ENCODE data around the gene FANCI. TPM values are rescaled to one million over a fixed set of nuclear protein-coding genes. Genes with fewer than 3 reads are reported as not detected.

The FANCI gene
- total RNA-seq, 1 experiment from 2014 or later, result 49.5 TPM

- ChIA-PET CTCF (no interaction called here), POLR2A (ENCODE audit: unreplicated experiment) (no interaction called here)
- Histone ChIP-seq H3K79me2 (ENCODE audit: low read length) (peaks cover 14% of the 10 kb centered on the region), H3F3A (ENCODE audit: low read length, unreplicated experiment) (no peaks in the 10 kb centered on the region), H3K36me3 (ENCODE audit: low read depth, low read length) (peaks cover 1% of the 10 kb centered on the region; the same call in 1 of the 2 replicates), H2AFZ (ENCODE audit: low read length) (no peak overlapping the region), H3K27me3 (ENCODE audit: low read length) (no peaks in the 10 kb centered on the region), H3K4me2 (ENCODE audit: low read length) (no peak overlapping the region), H3K9me3 (ENCODE audit: low read length) (no peaks in the 10 kb centered on the region), H3K4me1 (ENCODE audit: insufficient read depth, low read length) (peaks cover 13% of the 10 kb centered on the region), H4K20me1 (ENCODE audit: low read length) (peaks cover 11% of the 10 kb centered on the region; the same call in 1 of the 2 replicates), H3K9me2 (replicated peaks; ENCODE audit: low read length) (no peaks in the 10 kb centered on the region), H3K4me3 (ENCODE audit: low read length) (no peak overlapping the region), H3K27ac (ENCODE audit: low read length) (no peak overlapping the region), H3K9ac (ENCODE audit: low read length) (no peak overlapping the region)
- DNase-seq, result no peak
- intact Hi-C loops (cut with micrococcal nuclease), result no loop called here
- no TSS peak for BruUV-seq (replicated peaks)
- no peak for TF ChIP-seq EZH2phosphoT487 (IDR thresholded peaks at IDR 0.05; ENCODE audit: borderline replicate concordance, low read length)
- no peak for TF ChIP-seq EZH2 (IDR thresholded peaks at IDR 0.05; ENCODE audit: low read length, unreplicated experiment)
- no peak for TF ChIP-seq CTCF (conservative IDR thresholded peaks at IDR 0.05; ENCODE audit: low read depth, low read length)
- no peak for ATAC-seq
These were observed 94.3 kb downstream of the FANCI start for GRCh38 chr15:89338036-89338435.

DNA sequence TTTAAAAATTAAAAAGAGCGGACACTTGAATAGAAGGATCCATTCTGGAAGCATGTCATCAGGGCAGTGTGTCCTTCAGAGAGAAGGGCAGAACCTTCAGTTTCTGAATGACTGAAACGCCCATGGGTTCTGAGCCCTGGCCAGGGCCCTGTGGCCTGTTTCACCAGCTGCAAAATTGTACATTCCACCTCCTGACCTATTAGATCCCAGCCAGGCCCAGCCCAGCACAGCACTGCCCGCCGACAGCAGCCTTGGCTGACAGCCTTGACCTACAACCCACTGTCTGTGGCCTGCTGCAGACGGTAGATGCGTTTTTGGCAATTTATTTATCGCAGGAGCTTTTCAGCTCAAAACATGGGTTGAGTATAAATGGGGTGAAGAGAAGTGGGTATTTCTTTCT, 96.8 kb downstream of the FANCI start:
- Histone ChIP-seq H3K4me2 (ENCODE audit: low read length) (no peak overlapping the region), H3K9me3 (ENCODE audit: low read length) (no peaks in the 10 kb centered on the region), H3F3A (ENCODE audit: low read length, unreplicated experiment) (no peaks in the 10 kb centered on the region), H2AFZ (ENCODE audit: low read length) (no peak overlapping the region), H3K27ac (ENCODE audit: low read length) (no peak overlapping the region), H3K36me3 (ENCODE audit: low read depth, low read length) (no peaks in the 10 kb centered on the region), H3K79me2 (ENCODE audit: low read length) (no peaks in the 10 kb centered on the region), H3K27me3 (ENCODE audit: low read length) (no peaks in the 10 kb centered on the region), H3K4me1 (ENCODE audit: insufficient read depth, low read length) (peaks cover 7% of the 10 kb centered on the region), H4K20me1 (ENCODE audit: low read length) (no peaks in the 10 kb centered on the region), H3K4me3 (ENCODE audit: low read length) (no peak overlapping the region), H3K9ac (ENCODE audit: low read length) (no peak overlapping the region), H3K9me2 (replicated peaks; ENCODE audit: low read length) (no peaks in the 10 kb centered on the region)
- intact Hi-C loops (cut with micrococcal nuclease), result no loop called here
- ChIA-PET POLR2A (ENCODE audit: unreplicated experiment) (no interaction called here), CTCF (no interaction called here)
- no peak for TF ChIP-seq EZH2 (IDR thresholded peaks at IDR 0.05; ENCODE audit: low read length, unreplicated experiment)
- TF ChIP-seq EZH2phosphoT487 (IDR thresholded peaks at IDR 0.05; ENCODE audit: borderline replicate concordance, low read length), result no peak
- no peak for TF ChIP-seq CTCF (conservative IDR thresholded peaks at IDR 0.05; ENCODE audit: low read depth, low read length)
- BruUV-seq (replicated peaks), result no TSS peak
- ATAC-seq, result no peak
- no peak for DNase-seq

DNA sequence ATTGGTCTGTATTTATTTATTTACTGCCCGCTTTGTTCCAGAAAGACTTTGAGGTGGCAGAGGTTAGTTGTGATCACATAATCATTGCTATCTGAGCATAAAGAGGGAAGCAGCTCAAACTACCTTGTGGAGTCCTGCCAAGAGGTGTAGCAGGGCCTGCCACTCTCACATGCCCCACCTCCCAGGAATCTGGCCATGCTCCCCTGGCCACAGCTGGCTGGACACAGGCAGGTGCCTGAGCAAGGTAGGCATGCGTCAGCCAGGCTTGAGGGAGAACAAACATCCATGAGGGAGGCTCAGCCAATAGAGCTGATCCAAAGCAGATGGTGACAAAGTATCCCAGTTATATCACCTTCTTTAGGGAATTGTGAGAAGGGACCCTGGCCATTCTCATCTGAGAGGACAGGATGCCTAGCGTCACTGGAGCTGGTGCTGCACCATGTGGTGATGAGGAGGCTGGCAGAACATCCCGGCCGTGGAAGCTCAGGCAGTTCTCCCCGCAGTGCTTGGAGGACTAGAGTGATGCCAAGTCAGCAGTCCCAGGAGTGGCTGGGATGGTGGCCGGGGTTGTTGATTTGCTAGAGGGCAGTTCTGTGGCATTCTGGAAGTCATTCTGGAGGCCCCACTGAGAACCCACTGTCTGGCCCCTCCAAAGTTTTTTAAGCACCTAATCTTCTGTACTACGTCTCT, 97.7 kb downstream of the FANCI start:
- CTCF ChIA-PET, result no interaction called here
- POLR2A ChIA-PET (ENCODE audit: unreplicated experiment), result no interaction called here
- ATAC-seq, result peak; percentile 45
- TF ChIP-seq CTCF (conservative IDR thresholded peaks at IDR 0.05; ENCODE audit: low read depth, low read length), result no peak
- TF ChIP-seq EZH2 (IDR thresholded peaks at IDR 0.05; ENCODE audit: low read length, unreplicated experiment), result no peak
- TF ChIP-seq EZH2phosphoT487 (IDR thresholded peaks at IDR 0.05; ENCODE audit: borderline replicate concordance, low read length), result no peak
- no TSS peak for BruUV-seq (replicated peaks)
- Histone ChIP-seq H3K36me3 (ENCODE audit: low read depth, low read length) (no peaks in the 10 kb centered on the region), H3F3A (ENCODE audit: low read length, unreplicated experiment) (no peaks in the 10 kb centered on the region), H3K9ac (ENCODE audit: low read length) (no peak overlapping the region), H3K9me3 (ENCODE audit: low read length) (no peaks in the 10 kb centered on the region), H4K20me1 (ENCODE audit: low read length) (no peaks in the 10 kb centered on the region), H3K27ac (ENCODE audit: low read length) (no peak overlapping the region), H3K4me1 (ENCODE audit: insufficient read depth, low read length) (no peaks in the 10 kb centered on the region), H2AFZ (ENCODE audit: low read length) (no peak overlapping the region), H3K27me3 (ENCODE audit: low read length) (no peaks in the 10 kb centered on the region), H3K79me2 (ENCODE audit: low read length) (no peaks in the 10 kb centered on the region), H3K9me2 (replicated peaks; ENCODE audit: low read length) (no peaks in the 10 kb centered on the region), H3K4me2 (ENCODE audit: low read length) (no peak overlapping the region), H3K4me3 (ENCODE audit: low read length) (no peak overlapping the region)
- peak; percentile 35 for DNase-seq
- intact Hi-C loops (cut with micrococcal nuclease), result no loop called here

All from PC-3 (cell line).